Activated T-cell treated with anti-CD3 and anti-CD28 coated beads for 4 hours (primary cell): Measurements from ENCODE around the gene TOMM6.
"Not testable (repeated sequence)": the region's sequence is repeated elsewhere in the genome, so short reads cannot be mapped to it uniquely, and the experiment has no call there.

ENCODE experiments used
- DNase-seq: peaks from one replicate; pipeline ENCODE4 v3.0.0-alpha.2; 2020

The TOMM6 gene

DNA sequence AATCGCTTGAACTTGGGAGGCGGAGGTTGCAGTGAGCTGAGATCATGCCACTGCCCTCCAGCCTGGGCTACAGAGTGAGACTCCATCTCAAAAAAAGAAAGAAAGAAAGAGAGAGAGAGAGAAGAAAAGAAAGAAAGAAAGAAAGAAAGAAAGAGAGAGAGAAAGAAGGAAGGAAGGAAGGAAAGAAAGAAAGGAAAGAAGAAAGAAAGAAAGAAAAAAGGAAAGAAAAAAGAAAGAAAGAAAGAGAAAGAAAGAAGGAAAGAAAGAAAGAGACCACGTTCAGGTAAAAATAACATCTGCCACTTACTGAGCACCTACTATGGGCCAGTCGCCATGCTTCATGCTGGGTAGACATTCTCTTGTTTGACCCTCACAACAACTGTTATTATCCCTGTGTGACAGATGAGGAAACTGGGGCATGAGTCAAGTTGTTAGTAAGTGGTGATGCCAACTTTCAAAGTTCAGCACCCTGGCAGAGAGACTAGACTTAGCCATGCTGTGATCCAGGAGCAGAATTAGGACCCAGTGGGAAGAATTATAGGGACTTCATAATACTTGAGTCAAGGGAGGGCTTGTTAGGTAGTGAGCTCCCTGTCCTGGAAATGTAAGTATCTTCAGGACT is 21.3 kb upstream of the TOMM6 start:
- DNase-seq = not testable (repeated sequence)

DNA sequence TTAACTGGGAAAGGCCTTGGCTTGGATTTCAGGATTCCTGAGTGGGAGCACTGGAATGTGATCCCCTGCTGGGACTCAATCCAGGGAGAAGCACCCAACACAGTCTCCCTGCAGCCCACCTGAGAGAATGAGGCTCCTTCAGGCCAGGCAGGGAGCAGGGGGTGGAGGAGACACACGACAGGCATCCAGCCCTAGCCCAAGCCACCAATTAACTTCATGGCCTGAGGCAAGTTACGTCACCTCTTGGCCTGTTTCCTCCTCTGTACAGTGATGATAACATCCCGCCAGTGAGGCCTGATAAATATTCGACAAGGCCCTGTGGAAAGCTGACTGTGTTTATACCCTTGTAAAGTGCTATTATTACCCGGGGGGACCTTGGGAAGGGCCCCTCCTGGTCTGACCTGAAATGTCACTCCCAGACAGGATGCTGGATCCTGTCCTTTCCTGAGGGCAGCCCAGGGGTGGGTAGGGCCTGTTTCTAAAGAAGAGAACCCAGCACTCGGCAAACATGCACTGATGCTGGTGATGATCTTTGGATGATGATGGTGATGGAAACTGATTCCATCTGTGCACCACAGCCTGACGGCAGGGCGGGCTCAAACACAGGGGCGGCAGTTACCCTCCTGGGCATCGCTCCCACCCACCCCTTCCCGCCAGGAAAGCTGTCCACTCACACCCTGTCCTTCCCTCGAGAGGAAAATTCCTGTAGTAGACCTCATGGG is 20.2 kb upstream of the TOMM6 start:
- DNase-seq = no peak

DNA sequence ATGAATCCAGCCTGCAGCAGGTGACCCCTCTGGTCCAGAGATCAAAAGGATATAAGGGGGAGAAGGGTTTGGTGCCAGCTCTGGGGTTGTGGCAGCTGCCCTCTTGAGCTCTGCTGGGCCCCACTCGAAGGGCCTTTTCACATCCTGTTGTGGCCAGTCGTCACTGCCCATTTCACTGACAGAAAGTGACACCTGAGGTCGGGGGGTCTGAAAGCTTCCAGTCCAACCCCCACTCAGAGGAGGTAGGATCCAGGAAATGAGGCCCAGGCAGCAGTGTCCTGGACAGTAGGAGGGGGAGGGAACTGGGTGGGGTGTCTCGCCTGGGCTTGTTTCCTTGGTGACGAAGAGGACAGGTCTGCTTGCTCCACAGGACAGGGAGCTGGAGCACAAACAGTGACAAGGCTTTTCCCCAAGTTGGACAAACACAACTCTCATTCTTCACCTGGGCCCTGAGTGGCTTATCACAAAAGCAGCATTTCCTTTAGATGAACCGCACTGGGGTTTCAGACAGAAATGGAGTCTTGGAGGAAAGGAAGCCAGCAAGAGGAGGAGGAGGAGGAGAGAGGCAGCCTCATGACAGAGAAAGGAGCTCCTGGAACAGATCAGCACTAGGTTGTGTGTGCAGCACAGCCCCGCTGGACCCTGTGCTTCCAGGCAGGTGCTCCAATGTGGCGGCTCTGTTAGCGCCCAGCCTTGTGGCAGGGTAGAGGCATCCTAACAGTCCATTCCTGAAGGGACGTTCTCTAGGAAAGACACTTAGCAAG is 18.8 kb upstream of the TOMM6 start:
- DNase-seq = no peak

DNA sequence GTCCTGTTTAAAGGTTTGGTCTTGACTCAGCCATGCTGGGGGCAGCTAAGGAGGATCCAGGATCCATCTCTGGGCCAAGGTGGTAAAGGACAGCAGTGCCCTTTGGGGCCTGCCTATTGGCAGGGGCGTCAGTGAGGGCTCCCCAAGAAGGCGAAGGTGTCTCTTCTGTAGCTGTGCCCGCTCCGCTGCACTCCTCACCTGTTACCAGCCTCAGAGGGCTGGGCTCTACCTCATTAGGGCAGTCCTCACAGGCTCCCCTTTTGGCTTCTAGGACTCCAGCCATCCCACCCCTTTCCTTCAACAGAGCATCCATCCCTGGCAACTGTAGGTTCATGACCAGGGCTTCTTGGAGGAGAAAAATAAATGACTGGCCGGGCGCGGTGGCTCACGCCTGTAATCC is 18.1 kb upstream of the TOMM6 start:
- DNase-seq = no peak

DNA sequence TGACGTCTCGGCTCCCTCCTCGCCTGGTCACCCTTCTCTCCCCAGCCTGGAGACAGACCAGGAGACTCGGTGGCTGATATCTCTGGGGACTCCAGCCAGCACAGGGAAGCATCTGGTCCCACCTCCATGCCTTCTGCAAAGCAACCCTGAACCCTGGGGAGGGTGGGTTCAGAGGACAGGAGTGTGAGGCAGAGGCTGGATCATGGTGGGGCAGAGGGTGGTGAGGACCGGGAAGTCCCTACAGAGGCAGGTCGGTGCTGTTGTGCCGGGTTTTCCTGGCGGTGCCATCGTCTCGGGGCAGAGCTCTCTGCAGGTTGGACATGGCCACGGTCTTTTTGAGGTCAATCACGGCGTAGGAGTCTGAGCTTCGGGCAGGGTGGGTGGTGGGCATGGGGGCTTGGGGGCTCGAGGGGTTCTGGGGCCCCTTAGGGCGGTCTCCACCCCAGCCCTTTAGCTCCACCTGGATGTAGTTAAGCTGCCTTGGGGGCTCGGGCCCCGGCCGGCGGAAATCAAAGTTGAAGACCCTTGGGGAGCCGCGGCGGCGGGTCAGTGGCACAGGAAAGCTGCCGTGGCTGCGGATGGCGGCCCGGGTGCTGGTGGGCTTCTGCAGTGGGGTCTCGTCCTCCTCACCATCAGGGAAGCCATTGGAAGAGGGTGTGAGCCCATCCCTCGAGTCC is 17.0 kb upstream of the TOMM6 start:
- DNase-seq = no peak

DNA sequence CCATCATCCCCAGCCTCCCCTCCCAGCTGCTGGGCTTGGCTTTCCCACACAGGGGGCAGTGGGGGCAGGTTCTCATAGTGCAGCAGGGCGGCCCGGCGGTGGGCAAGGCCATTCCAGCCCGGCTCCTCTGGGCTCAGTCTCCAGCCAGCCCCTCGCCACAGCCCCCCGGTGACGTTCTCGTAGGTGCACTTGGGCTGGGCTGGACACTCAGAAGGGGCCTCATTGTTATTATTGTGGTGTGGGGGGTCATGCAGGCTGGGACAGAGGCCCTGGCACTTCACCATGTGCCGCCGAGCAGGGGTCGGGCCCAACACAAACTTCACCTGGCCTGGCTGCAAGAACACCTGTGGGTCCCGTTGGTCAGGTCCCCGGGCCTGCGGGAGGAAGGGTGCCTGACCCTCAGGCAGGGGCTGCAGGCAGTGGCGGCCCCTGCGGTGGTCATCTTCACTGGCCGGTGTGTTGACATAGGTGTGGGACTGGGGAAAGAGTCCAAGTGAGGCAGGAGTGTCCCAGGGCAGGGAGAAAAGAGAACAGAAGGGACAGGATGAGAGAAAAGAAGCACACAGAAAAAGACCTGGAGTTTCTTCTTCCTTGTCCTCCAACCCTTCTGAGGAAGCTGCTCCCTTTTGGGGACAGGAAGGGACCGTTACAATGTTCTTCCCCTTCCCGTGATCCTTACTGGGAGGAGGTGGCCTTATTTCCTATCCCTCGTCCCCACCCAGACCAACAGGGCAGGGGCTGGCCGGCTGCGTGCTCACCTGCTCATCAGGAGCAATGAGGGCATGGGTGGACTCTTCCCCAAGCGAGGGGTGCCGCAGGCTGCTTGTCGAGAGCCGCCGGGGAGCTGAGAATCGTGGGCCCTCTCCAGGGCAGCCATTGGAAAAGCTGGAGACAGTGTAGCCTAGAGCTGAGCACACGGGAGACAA is 16.2 kb upstream of the TOMM6 start:
- no peak for DNase-seq

DNA sequence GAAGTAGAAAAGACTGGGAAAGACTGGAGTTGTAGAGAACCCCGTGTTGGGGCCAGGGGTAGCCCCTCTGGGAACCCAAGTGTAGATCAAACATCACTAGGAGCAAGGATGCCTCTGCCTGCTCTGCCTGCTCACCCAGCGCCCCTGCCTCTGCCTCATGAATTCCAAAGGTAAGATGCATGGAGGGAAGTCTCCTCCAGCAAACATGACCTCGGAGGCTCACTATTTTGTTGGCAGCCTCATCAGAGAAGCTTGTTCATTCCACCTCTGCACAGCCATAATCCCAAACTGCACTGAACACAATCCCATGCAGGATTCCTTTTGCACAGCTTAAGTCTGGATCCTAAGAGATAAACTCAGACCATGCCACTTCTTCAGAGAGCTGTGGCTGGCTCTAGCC is 12.7 kb upstream of the TOMM6 start:
- no peak for DNase-seq

DNA sequence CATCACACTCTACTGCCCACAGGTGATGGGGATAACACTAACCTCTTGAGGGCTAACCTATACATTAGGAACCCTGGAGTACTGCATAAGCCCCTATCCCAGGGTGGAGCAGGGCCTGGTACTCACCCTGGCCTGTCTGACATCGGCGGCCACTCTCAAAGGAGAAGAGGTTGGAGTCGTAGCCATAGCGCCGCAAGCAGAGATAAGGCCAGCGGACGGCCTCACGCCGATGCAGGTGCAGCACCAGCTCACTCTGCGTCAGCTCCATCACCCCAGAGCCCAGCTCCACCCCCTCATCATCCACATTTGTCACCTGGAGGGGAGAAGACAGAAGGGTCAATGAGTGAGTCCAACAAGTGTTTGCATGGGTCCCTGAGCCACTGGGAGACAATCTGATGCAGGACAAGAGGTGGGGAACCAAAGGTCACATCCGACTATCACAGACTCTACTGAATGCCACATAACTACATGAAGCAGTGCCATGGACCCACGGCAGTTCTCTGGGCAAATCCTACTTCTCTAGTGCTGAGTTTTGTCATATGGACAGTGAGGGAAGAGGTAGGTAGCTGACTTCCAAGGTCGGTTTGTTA is 12.1 kb upstream of the TOMM6 start:
- DNase-seq = no peak

DNA sequence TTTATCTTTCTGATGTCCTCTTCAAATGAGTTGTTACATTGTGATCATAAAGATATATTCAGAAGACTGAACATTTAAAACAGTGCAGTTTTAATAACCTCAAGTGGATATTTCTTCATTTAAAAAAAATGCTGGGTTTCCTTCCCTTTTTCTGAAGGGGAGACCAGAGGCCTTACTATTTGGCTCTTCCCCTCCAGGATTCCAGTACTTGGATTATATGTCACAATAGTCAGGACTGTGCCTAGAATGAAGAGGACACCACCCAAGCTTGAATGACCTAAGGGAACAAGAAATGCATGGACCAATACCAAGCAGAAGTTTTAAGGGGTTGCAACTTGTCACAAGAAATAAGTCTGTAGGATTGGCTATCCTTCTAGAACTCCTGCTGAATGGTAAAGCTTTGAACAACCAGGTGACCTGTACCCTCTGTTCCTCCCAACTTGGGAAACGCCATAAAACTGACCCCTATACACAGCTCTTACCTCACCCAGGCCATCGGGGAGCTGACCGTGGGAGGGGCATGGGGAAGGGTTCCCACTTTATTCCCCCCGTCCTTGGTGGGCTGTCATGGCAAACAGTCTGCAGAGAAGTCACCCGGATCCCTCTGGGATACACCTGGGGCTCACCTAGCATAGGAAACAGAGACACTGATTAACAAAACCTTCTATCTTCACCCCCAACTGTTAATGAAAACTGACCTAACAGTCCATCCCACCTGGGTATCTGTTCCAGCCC is 9.8 kb upstream of the TOMM6 start:
- no peak for DNase-seq

DNA sequence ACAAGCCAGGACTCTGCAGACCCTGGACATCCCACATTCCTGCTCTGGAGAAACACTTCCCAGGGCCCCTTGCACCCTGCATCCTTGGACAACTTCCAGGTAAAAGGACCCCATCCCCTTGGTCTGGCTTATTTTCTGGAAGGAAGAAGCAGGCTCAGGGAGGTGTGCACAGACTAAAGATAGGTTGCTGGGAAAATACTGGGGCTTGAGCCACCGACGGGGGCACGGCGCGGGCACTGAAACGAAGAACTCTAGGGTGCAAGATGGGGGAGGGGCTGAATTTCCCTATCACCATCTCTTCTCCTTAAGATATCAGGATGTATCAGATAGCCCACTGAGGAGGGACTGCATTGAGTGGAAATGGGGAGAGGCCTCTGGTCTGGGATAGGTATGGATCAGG is 8.6 kb upstream of the TOMM6 start:
- no peak for DNase-seq

DNA sequence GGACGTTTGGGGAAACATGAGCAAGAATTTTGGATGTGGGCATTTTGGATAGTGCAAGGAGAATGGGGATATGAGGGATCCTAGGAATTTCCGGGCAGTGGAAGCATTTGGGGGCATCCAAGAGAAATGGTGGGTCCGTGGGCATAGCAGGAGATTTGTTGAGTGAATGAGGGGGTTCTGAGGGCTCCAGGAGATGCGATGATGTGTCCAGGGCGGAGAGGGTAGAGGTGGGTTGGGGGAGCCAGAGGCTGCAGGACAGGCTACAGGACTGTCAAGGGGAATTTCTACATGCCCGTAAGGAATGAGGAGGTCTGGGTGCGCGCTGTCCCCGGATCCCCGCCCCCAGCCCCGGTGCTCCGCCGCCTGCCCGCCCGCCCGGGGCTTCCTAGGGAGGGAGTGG is 8.2 kb upstream of the TOMM6 start:
- DNase-seq = no peak

DNA sequence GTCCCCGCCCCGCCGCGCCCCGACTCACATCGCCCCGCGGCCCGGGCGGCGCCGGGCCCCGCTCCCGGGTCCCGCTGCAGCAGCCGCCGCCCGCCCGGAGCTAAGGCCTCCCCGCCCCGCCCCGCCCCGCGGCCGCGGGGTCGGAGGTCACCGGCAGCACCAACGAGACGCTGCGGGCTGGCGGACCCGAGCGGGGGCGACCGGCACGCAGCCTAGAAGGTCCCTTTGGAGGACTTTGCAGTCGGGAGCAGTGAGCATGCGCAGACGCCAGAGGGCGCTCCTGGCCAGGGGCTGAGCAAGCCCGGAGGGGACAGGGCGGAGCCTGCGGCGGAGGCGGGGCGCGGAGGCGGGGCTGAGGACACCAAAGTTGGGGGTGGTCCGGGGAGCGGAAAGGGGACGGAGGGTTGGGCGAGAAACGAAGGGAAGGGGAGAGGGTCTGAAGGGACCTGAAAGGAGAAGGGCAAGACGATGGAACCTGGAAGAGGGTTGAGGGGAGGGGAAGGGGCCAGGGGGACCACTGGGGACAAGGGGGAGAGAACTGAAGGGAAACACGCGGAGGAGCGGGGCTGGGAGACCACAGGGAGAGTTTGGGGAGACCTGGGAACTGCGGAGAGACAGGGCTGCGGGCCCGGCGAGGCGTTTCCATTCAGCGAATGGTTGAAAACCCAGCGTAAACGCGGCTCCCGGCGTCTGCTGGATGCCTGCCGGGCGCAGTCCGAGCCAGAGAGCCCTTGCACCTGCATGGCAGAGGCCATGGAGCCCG is 7.5 kb upstream of the TOMM6 start, which contains the start of gene FRS3:
Gene FRS3 (minus strand): TSS at position 113 of the 763 bp plus-strand sequence. CDS start 2,913 bp downstream, outside the sequence.
- DNase-seq = peak; percentile 100

DNA sequence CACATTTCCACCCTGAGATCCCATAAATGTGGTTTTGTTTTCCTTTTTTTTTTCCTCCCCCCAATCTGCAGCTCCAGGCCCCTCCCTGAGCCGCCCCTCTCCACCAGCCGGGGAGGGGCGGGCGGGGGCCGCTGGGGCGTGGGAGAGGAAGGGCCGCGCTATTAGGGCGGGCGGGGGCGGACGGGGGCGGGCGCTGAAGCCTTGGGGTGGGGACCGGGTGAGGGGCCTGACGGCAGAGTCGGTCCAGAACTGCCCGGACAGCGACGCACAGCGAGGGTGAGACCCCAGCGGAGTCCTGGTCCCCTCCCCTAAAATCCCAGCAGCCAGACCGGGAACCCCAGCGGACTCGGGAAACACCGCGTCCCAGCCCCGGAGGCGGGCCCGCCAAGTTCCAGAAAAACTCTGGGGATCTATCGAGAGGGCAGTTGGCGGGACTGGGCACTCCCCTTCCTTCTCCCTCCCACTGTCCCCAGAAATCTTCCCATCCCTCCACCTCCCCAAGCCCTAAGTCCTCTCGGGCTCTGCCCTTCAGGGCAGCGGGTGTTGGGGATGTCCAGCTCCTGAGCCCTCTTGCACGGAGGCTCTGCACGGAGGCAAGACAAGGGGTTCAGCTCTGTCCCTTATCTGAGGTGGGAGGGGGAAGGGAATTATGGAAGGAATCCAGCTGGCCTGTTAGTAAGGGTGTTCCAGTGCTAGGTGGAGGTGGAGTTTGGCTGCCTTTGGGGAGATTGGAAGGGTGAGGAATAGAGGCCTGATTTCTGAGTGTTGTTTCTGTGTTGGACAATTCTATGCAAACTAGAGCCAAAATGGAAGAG is 6.7 kb upstream of the TOMM6 start, which contains the start of gene PRICKLE4:
Gene PRICKLE4 (plus strand): TSS at position 232 of the 815 bp plus-strand sequence. CDS start 2,692 bp downstream, outside the sequence.
- no peak for DNase-seq

DNA sequence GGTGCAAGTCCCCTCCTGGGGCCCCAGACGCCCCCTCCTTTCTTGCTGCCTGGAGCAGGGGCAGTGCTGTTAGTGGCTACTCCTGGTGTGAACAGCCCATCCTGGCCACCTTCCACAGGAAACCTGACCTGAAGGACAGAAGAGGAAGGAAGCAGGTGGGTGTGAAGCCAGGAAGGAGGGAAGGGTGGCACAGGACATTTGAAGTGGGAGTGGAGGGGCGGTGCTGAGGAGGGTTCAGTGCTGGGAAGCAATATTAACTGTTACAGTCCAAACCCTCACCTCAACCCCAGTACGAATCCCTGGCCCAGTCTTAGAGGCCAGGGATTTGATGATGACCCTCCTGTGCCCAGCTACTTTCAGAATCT is 6.1 kb upstream of the TOMM6 start:
- no peak for DNase-seq

DNA sequence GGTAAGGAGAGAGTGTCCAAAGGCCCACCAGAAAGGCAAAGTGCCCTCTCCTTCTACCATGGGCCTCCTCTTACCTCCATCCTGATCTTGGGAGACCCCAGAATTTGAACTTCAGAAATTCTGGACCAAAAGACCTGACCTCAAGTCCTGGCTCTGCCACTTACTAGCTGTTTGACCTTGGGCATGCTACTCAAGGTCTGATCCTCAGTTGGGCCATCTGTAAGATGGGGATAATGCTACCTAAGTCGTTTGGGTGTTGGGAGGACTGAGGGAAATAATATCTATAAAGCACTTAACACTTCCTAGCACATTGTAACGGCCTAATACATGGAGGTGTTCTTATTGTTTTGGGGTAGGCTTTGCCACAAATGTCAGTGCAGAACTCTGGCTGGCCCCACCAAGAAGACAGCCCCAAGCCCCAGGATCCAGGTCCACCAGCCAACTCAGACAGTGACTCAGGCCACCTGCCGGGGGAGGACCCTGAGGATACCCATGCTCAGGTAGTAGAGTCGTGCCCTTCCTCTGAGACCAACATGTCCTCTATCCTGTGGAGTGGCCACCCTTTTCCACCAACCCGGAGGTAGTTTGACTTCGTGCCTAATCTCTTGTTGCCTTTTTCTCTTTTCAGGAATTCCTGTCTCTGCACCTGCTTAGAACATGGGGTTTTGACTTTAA is 4.3 kb upstream of the TOMM6 start:
- DNase-seq = no peak

DNA sequence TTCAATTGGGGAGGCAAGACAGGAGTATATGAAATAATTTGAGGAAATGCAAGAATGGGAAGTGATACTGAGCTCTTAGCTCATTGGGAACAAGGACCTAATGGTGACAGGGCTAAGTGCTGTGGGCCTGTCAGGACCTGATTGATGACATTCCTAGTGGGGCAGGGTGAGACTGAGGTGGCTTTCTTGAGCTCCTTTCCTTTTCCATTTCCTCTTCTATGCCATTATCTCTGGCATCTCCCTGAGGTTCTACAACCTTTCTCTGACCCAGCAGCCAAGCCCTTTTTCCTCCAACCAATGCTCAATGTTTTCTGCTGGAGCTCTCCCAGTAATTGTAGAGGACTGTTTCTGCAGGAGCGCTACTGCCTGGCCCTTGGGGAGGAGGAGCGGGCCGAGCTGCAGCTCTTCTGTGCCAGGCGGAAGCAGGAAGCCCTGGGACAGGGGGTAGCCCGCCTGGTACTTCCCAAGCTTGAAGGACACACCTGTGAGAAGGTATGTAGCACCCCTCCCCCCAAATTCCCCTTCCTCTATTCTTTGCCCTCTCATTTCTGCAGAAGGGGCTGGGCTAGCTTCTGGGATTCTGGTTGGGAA is 2.8 kb upstream of the TOMM6 start:
- DNase-seq = no peak

DNA sequence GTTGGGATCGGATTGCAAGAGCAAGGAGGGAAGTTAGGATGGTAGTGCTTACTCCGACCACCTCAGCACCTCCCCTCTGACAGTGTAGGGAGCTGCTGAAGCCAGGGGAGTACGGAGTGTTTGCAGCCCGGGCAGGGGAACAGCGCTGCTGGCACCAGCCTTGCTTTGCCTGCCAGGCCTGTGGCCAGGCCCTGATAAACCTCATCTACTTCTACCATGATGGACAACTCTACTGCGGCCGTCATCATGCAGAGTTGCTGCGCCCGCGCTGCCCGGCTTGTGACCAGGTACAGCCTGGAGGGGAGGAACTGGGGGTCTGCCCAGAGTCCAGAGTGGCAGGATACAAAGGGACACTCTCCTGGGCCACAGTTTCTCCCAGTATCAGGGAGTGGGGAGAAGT is 2.2 kb upstream of the TOMM6 start:
- no peak for DNase-seq

DNA sequence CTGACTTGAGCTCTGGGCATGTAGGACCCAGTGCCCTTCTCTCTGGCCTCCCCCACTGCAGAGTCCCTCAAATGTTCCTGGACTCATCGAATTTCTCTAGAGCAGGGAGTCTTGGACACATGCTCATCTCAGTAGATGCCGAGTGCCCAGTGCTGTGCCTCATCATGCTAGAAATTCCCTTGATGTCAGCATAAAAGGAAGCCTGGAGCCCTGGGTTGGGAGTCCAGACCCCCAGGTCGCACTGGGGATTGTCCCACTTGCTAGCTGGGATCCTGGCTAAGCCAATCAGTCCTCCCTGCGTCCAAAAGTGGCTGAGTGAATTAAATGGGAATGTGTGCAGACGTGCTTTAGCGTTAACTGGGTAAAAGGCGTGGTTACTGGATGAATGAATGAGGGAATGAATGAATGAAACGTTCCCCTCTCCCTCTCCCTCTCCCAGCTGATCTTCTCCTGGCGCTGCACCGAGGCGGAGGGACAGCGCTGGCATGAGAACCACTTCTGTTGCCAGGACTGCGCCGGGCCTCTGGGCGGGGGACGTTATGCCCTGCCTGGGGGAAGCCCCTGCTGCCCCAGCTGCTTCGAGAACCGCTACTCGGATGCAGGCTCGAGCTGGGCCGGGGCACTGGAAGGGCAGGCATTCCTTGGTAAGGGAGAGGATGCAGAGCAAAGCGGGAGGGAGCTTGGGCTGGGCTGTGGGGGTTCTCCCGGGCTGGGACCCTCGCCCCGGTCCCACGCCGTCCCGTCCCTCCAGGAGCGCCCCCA is 1.6 kb upstream of the TOMM6 start:
- DNase-seq = no peak
